DMS 273 treated with DMSO at 0.1 percent for 48 hours (cell line): ENCODE data around the gene FBXO36.
A peak's percentile ranks its signal among the peaks of the same experiment; 100 is the strongest.
"Not testable (repeated sequence)": the region's sequence is repeated elsewhere in the genome, so short reads cannot be mapped to it uniquely, and the experiment has no call there.

Experiments
- DNase-seq: peaks from one replicate; lab custom pipeline; 2025; lab: John Stamatoyannopoulos, UW

FBXO36 gene

GRCh38 chr2:229910832-229911412, 11.4 kb upstream of the FBXO36 start:
- no peak for DNase-seq

GRCh38 chr2:229914171-229914570, 8.1 kb upstream of the FBXO36 start:
- DNase-seq: no peak

- no peak for DNase-seq
Observed at GRCh38 chr2:229917793-229918192, 4.5 kb upstream of the FBXO36 start.

- DNase-seq: no peak
Observed at GRCh38 chr2:229920011-229920641, 2.2 kb upstream of the FBXO36 start.

GRCh38 chr2:229921101-229921891, 1.0 kb upstream of the FBXO36 start:
- DNase-seq: peak; percentile 14

GRCh38 chr2:229921892-229922448, 333 bp upstream of the FBXO36 start, which contains the start of gene TRIP12:
TRIP12 (minus strand) TSS chr2:229922009; CDS start chr2:229880079, 41,930 bp downstream.
- peak; percentile 86 for DNase-seq

- DNase-seq: not testable (repeated sequence)
Observed at GRCh38 chr2:229924541-229924940, 2.2 kb downstream of the FBXO36 start.

- DNase-seq: no peak
Observed at GRCh38 chr2:229925201-229925600, 2.9 kb downstream of the FBXO36 start.

- DNase-seq: no peak
Observed at GRCh38 chr2:229927817-229928321, 5.6 kb downstream of the FBXO36 start.

GRCh38 chr2:229930656-229931055, 8.4 kb downstream of the FBXO36 start:
- DNase-seq: no peak

GRCh38 chr2:229931241-229931640, 8.9 kb downstream of the FBXO36 start:
- no peak for DNase-seq

- no peak for DNase-seq
Observed at GRCh38 chr2:229937537-229937936, 15.2 kb downstream of the FBXO36 start.

- no peak for DNase-seq
Observed at GRCh38 chr2:229942671-229943070, 20.4 kb downstream of the FBXO36 start.

- DNase-seq: no peak
Observed at GRCh38 chr2:229943171-229943570, 20.9 kb downstream of the FBXO36 start.

GRCh38 chr2:229943770-229944449, 21.6 kb downstream of the FBXO36 start:
- DNase-seq: no peak

- DNase-seq: no peak
Observed at GRCh38 chr2:229945975-229946374, 23.7 kb downstream of the FBXO36 start.

GRCh38 chr2:229947544-229947943, 25.2 kb downstream of the FBXO36 start:
- no peak for DNase-seq

- no peak for DNase-seq
Observed at GRCh38 chr2:229952256-229952835, 30.0 kb downstream of the FBXO36 start.

GRCh38 chr2:229955663-229956062, 33.4 kb downstream of the FBXO36 start:
- no peak for DNase-seq

- DNase-seq: no peak
Observed at GRCh38 chr2:229956491-229956890, 34.2 kb downstream of the FBXO36 start.

- DNase-seq: not testable (repeated sequence)
Observed at GRCh38 chr2:229963596-229963995, 41.3 kb downstream of the FBXO36 start.

- DNase-seq: no peak
Observed at GRCh38 chr2:229969921-229970320, 47.6 kb downstream of the FBXO36 start.
